GM21723 (cell line): ENCODE data around the gene CD82.

Experiments
- ATAC-seq: cut with Tn5 transposase; IDR thresholded peaks from one replicate; pipeline ENCODE4 v1.9.1; 2021; ENCODE audit warnings: mild to moderate bottlenecking, moderate library complexity; ENCODE audit not compliant: unreplicated experiment

CD82 gene

GRCh38 chr11:44565211-44565952 lies at the start of gene CD82:
Gene CD82, plus strand, starts transcription at chr11:44565663. Its CDS starts 29,000 bp downstream, at chr11:44594663.
- peak; percentile 72 for ATAC-seq

DNA sequence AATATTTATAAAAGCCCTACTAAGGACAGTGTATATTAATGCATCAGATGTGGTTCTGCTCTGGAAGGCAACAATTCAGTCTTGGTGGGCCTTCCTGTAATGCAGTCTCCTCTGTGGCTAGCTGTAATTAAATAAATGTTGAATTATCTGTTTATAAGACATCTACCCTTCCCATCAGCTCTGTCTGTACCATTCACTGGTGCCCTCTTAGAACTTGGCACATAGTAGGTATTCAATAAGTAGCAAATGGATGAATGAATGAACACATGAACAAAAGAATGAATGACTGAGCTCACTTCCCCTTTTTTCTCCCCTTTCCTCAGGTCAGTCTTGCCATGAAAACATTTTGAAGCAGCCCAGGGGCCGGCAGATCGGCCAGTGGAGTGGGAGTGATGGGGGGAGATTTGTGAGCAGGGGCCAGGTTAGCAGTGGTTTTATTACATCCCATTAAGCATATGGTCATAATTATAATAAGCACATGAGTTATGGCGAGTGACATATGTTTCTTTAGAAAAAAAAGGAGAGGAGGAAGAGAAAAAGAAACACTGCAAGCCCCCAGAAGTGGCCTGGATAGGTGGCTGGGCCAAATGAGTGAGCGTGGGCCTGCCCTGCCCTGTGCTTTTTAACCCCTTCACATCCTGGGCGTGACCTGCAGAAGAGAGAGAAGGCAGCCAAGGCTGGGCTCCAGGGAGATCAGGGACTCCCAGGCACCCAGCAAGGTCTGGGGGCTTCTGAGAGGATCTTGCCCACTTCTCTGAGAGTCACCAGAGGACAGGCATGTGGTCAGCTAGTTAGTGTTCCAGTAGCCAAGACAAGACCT lies 48.6 kb upstream of the CD82 start:
- no peak for ATAC-seq

- ATAC-seq: no peak
Observed at GRCh38 chr11:44517541-44517940, 47.9 kb upstream of the CD82 start.

- ATAC-seq: no peak
Observed at GRCh38 chr11:44518968-44519550, 46.4 kb upstream of the CD82 start.

- no peak for ATAC-seq
Observed at GRCh38 chr11:44519989-44520737, 45.3 kb upstream of the CD82 start.

DNA sequence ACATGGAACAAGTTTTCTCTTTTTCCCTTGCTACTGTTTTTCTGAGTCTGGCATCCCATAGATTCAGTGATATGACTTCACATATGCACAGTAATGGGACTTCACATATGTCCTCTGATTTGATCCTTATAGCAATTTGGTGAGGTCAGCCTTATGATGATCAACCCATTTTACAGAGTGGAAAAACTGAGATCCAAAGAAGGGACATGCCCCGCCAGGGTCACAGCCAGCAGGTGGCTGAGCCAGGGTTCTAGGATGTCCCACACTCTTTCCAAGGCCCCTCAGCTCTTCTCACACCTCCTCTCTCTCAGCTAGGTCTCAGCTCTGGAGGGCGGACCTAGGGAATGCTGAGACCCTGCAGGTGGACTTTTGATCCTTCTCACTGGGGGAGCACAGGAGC lies 44.3 kb upstream of the CD82 start:
- ATAC-seq: no peak

DNA sequence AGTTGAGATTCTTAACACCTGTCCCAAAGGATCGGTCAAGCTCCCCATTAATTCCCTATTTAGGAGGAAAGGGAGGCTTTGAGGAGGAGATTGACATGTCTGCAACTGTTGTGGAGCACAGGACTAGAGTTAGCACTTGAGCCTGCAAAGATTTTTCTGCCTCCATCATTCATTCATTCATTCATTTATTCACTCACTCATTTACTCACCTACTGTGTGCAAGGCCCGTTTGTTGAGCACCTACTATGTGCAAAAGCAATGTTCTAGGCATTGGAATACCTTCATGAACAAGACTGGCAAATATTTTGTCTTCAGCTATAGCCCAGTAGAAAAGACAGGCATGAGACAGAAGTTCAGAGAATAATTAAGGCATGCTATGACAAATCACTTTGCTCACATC lies 43.2 kb upstream of the CD82 start:
- ATAC-seq: no peak

DNA sequence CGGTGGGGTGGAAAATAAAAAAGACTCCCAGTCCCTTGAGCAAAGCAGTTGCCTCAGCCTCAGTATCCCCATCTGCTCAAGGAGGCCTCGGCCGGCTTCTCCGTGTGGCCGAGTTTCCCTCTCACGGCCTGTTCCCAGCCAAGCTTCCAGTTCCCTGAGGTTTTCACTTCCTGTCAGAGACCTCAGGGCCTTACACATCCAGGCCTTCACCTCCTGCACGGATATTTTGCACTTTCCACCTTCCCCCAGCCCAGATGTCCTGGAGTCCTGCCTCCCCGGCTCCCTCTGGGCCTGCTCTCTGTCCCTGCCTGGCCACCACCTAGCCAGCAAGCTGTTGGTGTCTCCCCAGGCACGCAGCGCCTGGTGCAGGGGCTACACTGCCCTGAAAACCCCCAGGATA lies 41.1 kb upstream of the CD82 start:
- no peak for ATAC-seq

DNA sequence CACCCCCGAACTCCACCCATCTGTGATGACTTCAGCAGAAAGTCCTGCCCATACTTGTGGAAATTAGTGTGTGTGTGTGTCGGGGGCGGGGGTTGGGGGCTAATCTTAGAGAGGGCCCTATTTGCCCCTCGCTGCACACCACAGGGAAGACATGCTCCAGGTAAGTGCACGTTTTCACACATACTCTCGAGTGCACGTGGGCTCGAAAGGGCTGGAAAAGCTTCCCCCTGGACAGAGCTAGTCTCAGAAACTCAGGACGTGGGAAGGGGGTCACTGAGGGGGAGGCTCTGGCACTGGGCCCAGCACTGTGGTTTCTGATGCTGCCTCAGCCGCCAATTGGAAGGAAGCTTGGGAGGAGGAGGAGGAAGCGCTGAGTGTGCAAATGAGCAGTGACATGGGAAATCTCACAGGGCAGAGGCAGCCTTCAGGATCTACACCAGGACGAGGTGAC lies 40.7 kb upstream of the CD82 start:
- no peak for ATAC-seq

DNA sequence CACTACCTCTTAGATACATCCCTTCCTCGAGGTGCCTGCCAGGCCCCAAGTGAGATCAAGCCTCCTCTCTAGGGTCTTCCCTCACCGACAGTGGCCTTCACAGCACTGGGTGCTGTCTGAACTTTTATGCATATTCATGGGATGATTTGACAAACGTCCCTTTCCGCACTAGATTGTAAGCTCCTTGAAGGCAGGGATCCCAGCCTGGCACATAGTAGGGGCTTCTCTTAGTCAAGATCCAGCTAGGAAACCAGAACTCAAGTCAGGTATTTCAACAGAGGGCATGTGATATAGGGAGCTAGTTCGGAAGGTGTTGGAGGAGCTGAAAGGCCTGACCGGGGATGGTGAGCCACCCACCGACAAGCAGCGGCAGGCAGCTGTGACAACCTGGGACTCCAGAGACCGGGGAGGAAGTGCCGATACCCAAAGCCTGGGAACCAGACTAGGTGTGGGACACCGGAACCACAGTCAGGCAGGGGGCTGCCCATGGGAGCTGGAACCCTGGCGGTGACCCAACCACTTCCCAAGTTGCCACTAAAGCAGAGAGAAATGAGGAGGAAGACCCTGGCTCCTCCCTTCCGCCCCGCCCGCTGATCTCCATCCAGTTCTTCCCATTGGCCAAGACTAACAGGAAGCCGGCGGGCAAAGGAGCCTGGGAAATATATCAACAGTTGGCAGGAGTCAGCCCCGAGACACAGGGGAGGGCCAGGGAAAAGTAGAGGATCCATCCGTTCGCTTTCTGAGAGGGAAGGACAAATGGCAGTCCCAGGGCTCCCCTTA lies 39.8 kb upstream of the CD82 start:
- no peak for ATAC-seq

- no peak for ATAC-seq
Observed at GRCh38 chr11:44526438-44526837, 39.0 kb upstream of the CD82 start.

DNA sequence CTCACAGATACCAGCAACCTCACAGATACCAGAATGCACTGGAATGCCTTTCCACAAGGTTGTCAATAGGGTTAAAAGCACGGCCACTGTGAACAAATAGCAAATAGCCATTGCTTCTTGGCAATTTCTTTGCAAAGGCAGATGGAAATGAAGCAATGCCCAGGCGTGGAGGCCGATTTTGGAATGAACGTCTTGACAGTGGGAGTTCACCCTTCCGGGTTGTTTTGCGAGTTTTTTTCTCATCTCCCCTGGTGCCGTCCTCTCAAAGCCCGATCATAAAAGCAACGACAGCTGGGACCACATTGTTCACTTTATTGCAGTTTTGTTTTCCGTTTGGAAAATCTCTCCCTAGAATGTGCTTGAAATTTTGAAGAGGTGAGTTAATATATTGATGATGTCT lies 38.0 kb upstream of the CD82 start:
- no peak for ATAC-seq

GRCh38 chr11:44528103-44528502 lies 37.4 kb upstream of the CD82 start:
- ATAC-seq: no peak

DNA sequence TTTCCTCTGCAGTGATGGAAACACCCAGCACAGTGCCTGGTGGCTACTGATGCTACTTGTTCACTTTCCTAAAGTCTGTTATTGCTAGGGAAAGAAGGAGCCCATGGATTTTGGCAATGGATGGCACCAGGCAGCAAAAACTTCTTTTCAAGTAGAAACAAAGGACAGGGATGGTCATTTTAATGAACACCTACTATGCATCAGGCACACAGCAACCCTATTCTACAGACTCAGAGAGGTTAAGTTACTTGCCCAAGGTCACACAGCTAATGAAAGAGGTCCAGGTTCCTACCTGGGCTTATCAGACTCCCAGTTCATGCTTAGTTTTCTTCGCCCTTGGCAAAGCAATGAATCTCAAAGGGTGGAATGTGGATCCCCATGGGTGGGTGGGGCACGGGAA lies 36.9 kb upstream of the CD82 start:
- no peak for ATAC-seq

DNA sequence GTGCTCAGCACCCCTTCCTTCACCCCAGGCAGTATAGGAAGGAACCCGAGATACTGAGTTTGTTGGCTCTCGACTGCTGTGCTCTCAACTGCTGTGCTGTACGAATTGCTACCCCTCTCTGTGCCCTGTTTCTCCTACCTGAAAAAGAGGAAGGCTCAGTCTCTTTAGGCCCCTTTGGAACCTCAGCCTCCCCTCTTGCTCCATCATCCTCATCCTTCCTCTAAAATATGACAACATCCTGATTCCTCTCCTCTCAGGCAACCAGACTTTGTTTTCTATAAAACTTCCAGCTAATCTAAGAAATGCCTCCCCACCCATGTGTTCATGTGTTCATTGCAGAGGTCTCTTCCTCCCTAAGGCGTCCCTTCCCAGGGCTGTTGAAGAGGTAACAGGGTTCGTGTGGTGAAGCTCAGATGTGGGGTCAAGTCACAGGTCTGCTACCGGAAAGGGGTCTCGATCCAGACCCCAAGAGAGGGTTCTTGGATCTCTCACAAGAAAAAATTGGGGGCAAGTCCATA lies 35.5 kb upstream of the CD82 start:
- no peak for ATAC-seq

GRCh38 chr11:44530413-44531115 lies 34.9 kb upstream of the CD82 start:
- no peak for ATAC-seq

DNA sequence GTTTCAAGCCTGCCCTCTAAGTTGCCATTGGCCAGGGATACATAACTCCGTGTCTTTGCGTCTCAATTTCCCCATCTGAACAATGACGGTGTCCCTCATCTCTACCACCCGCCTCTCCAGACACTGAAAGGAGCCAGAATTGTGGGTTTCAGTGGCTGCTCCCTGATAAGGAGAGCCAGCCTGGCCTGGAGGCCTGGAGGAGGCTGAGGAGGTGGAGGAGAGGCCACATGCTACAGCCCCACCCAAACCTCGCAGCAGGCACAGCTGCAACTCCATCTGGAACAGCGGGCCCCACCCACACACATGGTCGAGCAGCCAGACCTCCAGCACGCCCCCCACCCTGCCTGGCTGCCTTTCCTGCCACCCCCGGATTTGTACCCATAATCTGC lies 34.4 kb upstream of the CD82 start:
- ATAC-seq: no peak

DNA sequence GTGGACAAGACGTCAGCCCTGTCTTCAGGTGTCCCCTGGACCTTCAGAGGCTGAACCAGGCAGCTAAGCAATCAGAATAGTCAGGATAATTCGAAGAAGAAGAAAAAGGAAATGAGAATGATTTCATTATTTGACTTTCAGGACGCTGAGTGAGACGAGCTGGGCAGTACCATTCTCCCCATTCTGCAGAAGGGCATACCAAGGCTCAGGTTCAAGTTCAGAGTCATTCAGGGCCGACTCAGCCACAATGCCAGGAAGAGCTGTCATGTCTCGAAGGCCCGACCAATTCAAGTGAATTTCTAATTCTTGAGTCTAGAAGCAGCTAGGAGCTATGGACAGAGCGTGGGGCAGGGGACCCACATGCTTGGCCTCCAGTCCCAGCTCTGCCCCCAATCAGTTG lies 33.8 kb upstream of the CD82 start:
- no peak for ATAC-seq

DNA sequence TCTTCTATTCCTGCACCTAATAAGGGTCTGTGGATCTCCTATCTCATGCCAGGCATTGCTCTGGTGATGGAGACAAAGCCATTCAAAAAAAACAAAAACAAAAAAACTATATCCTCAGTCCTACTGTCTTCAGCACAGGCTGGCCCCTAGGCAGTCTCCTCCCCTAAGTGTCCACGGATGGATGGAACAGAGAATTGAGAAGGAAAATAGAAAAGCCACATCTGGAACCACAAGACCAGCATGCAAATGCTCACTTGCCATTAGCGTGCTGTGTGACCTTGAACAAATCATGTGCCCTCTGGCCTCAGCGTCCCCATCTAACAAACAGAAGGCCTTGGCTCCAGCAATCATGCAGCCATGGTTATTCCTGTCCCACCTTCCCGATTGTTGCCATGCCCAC lies 32.7 kb upstream of the CD82 start:
- ATAC-seq: peak; percentile 70
